Subcutaneous abdominal adipose tissue (tissue), 5 donors: ENCODE measurements around the gene ZSCAN10.
"Not testable (repeated sequence)": the region's sequence is repeated elsewhere in the genome, so short reads cannot be mapped to it uniquely, and the experiment has no call there.

Experiments used
- H3K27ac ChIP-seq: one replicate; pipeline ENCODE4 v1.7.0; 2013; ENCODE audit warnings: low read depth, mild to moderate bottlenecking, inconsistent platforms, low read length, moderate library complexity
- H3K27me3 ChIP-seq, 5 donors: one replicate each; pipeline ENCODE4 v1.7.0; 2013; ENCODE audit warnings: low read length in 5 of 5, inconsistent platforms in 1 of 5; ENCODE audit not compliant: control insufficient read depth in 5 of 5, insufficient read depth in 4 of 5
- H3K36me3 ChIP-seq, 5 donors: one replicate each; pipeline ENCODE4 v1.7.0; 2013; ENCODE audit warnings: low read length in 5 of 5; ENCODE audit not compliant: control insufficient read depth in 5 of 5, insufficient read depth in 5 of 5
- H3K4me1 ChIP-seq, 5 donors: one replicate each; pipeline ENCODE4 v1.7.0; 2013; ENCODE audit warnings: low read length in 5 of 5, mild to moderate bottlenecking in 3 of 5, moderate library complexity in 1 of 5; ENCODE audit not compliant: control insufficient read depth in 5 of 5, insufficient read depth in 5 of 5
- H3K4me3 ChIP-seq, 5 donors: one replicate each; pipeline ENCODE4 v1.7.0; 2013; ENCODE audit warnings: low read length in 5 of 5, low read depth in 1 of 5
- H3K9ac ChIP-seq, 5 donors: one replicate each; pipeline ENCODE4 v1.7.0; 2013; ENCODE audit warnings: low read length in 5 of 5, mild to moderate bottlenecking in 4 of 5, moderate library complexity in 3 of 5
- H3K9me3 ChIP-seq, 5 donors: one replicate each; pipeline ENCODE4 v1.7.0; 2013; ENCODE audit warnings: low read length in 5 of 5; ENCODE audit not compliant: control insufficient read depth in 5 of 5
- donor health status: healthy.
- donor health status: healthy.
- donor health status: healthy.
- donor health status: healthy.
- donor health status: healthy.

Gene ZSCAN10

GRCh38 chr16:3143189-3143588, 44.1 kb upstream of the ZSCAN10 start:
- Histone ChIP-seq H3K9me3 (no peaks in the 10 kb centered on the region), H3K36me3 (peaks cover 0 to 48% (median 36%) of the 10 kb centered on the region in 5 donors), H3K4me3 (no peak overlapping the region), H3K9ac (no peak overlapping the region), H3K4me1 (no peaks in the 10 kb centered on the region), H3K27me3 (peaks cover 0 to 3% (median 0%) of the 10 kb centered on the region in 5 donors), H3K27ac (no peak overlapping the region)

GRCh38 chr16:3142770-3143169, 43.7 kb upstream of the ZSCAN10 start:
- H3K4me3 ChIP-seq = no peak overlapping the region
- peaks cover 0 to 52% (median 37%) of the 10 kb centered on the region in 5 donors for H3K36me3 ChIP-seq
- H3K9ac ChIP-seq = no peak overlapping the region
- H3K4me1 ChIP-seq = no peaks in the 10 kb centered on the region
- no peak overlapping the region for H3K27ac ChIP-seq
- H3K27me3 ChIP-seq = peaks cover 0 to 3% (median 0%) of the 10 kb centered on the region in 5 donors
- no peaks in the 10 kb centered on the region for H3K9me3 ChIP-seq

GRCh38 chr16:3142327-3142726, 43.2 kb upstream of the ZSCAN10 start:
- H3K27ac ChIP-seq = no peak overlapping the region
- H3K9ac ChIP-seq = no peak overlapping the region
- no peaks in the 10 kb centered on the region for H3K4me1 ChIP-seq
- H3K36me3 ChIP-seq = peaks cover 0 to 56% (median 41%) of the 10 kb centered on the region in 5 donors
- H3K27me3 ChIP-seq = peaks cover 0 to 3% (median 0%) of the 10 kb centered on the region in 5 donors
- no peaks in the 10 kb centered on the region for H3K9me3 ChIP-seq
- H3K4me3 ChIP-seq = no peak overlapping the region

GRCh38 chr16:3141781-3142311, 42.8 kb upstream of the ZSCAN10 start:
- H3K9ac ChIP-seq = no peak overlapping the region
- H3K4me1 ChIP-seq = no peaks in the 10 kb centered on the region
- peaks cover 0 to 61% (median 42%) of the 10 kb centered on the region in 5 donors for H3K36me3 ChIP-seq

GRCh38 chr16:3140603-3141427, 41.7 kb upstream of the ZSCAN10 start:
- H3K4me3 ChIP-seq = no peak overlapping the region
- peaks cover 0 to 4% (median 3%) of the 10 kb centered on the region in 5 donors for H3K4me1 ChIP-seq
- H3K27ac ChIP-seq = no peak overlapping the region
- H3K36me3 ChIP-seq = peaks cover 0 to 61% (median 42%) of the 10 kb centered on the region in 5 donors
- H3K9ac ChIP-seq = no peak overlapping the region
- H3K27me3 ChIP-seq = peaks cover 0 to 3% (median 0%) of the 10 kb centered on the region in 5 donors
- no peaks in the 10 kb centered on the region for H3K9me3 ChIP-seq

More at GRCh38 chr16:3141781-3142311, 42.8 kb upstream of the ZSCAN10 start:
- Histone ChIP-seq H3K27ac (no peak overlapping the region), H3K4me3 (no peak overlapping the region), H3K27me3 (peaks cover 0 to 3% (median 0%) of the 10 kb centered on the region in 5 donors), H3K9me3 (no peaks in the 10 kb centered on the region)

GRCh38 chr16:3139561-3139960, 40.5 kb upstream of the ZSCAN10 start:
- not testable (repeated sequence) for H3K9me3 ChIP-seq, H3K4me3 ChIP-seq, H3K27ac ChIP-seq, H3K9ac ChIP-seq, H3K27me3 ChIP-seq
- H3K36me3 ChIP-seq = peaks cover 0 to 61% (median 42%) of the 10 kb centered on the region in 5 donors
- peaks cover 0 to 12% (median 9%) of the 10 kb centered on the region in 5 donors for H3K4me1 ChIP-seq

- peaks cover under 1 to 18% (median 14%) of the 10 kb centered on the region in 5 donors for H3K4me1 ChIP-seq
- peaks cover 0 to 61% (median 42%) of the 10 kb centered on the region in 5 donors for H3K36me3 ChIP-seq
- no peaks in the 10 kb centered on the region for H3K9me3 ChIP-seq
- no peaks in the 10 kb centered on the region for H3K27me3 ChIP-seq
- no peak overlapping the region for H3K4me3 ChIP-seq
- H3K9ac ChIP-seq = no peak overlapping the region
- H3K27ac ChIP-seq = no peak overlapping the region
Measured at GRCh38 chr16:3138823-3139426, 39.8 kb upstream of the ZSCAN10 start.

GRCh38 chr16:3138342-3138741, 39.2 kb upstream of the ZSCAN10 start:
- no peak overlapping the region for H3K4me3 ChIP-seq
- H3K9me3 ChIP-seq = no peaks in the 10 kb centered on the region
- peaks cover 0 to 61% (median 42%) of the 10 kb centered on the region in 5 donors for H3K36me3 ChIP-seq
- peaks cover 2 to 21% (median 17%) of the 10 kb centered on the region in 5 donors for H3K4me1 ChIP-seq
- no peak overlapping the region for H3K9ac ChIP-seq
- no peaks in the 10 kb centered on the region for H3K27me3 ChIP-seq
- no peak overlapping the region for H3K27ac ChIP-seq

- no peak overlapping the region for H3K4me3 ChIP-seq
- H3K9me3 ChIP-seq = no peaks in the 10 kb centered on the region
- no peaks in the 10 kb centered on the region for H3K27me3 ChIP-seq
- H3K4me1 ChIP-seq = peaks cover 2 to 21% (median 17%) of the 10 kb centered on the region in 5 donors
- H3K27ac ChIP-seq = no peak overlapping the region
- no peak overlapping the region for H3K9ac ChIP-seq
- H3K36me3 ChIP-seq = peaks cover 0 to 51% (median 37%) of the 10 kb centered on the region in 5 donors
Measured at GRCh38 chr16:3137267-3137666, 38.2 kb upstream of the ZSCAN10 start.
